NT2/D1 (cell line): Measurements from ENCODE around the gene CLEC1B.
"Not testable (repeated sequence)": the region's sequence is repeated elsewhere in the genome, so short reads cannot be mapped to it uniquely, and the experiment has no call there.

Source experiments
- DNase-seq: peaks from one replicate; pipeline ENCODE4 v3.0.0-alpha.2; 2011; ENCODE audit warnings: low read depth, low spot score
- H3K27me3 ChIP-seq: 2 replicates; pipeline ENCODE4 v1.6.0; 2011; ENCODE audit warnings: mild to moderate bottlenecking; ENCODE audit not compliant: insufficient read length, insufficient read depth
- H3K36me3 ChIP-seq: 2 replicates; pipeline ENCODE4 v1.6.1; 2011; ENCODE audit warnings: mild to moderate bottlenecking, low read length, mixed read lengths; ENCODE audit not compliant: insufficient read depth, insufficient read length
- H3K4me1 ChIP-seq: 2 replicates; pipeline ENCODE4 v1.5.1; 2011; ENCODE audit not compliant: insufficient read depth, insufficient read length
- H3K4me3 ChIP-seq: 2 replicates; pipeline ENCODE4 v1.5.1; 2011; ENCODE audit warnings: low read depth; ENCODE audit not compliant: insufficient read length
- H3K9ac ChIP-seq: 2 replicates; pipeline ENCODE4 v1.6.0; 2011; ENCODE audit warnings: low read depth; ENCODE audit not compliant: insufficient read length
- H3K9me3 ChIP-seq: 2 replicates; pipeline ENCODE4 v1.5.1; 2011; ENCODE audit warnings: mild to moderate bottlenecking, low read length; ENCODE audit not compliant: insufficient read depth
- SUZ12 ChIP-seq: IDR thresholded peaks from 2 replicates; pipeline ENCODE4 v1.6.1; 2011; ENCODE audit not compliant: insufficient read length, insufficient read depth; ENCODE audit errors: extremely low read depth
- YY1 ChIP-seq: IDR thresholded peaks from 2 replicates; pipeline ENCODE4 v1.6.1; 2011; ENCODE audit not compliant: insufficient read length, insufficient read depth
- ZNF274 ChIP-seq: IDR thresholded peaks from 2 replicates; pipeline ENCODE4 v1.6.1; 2011; ENCODE audit warnings: mild to moderate bottlenecking, low read depth, low read length

The CLEC1B gene

GRCh38 chr12:9973949-9974348 is 25.0 kb downstream of the CLEC1B start:
- no peak overlapping the region for H3K9ac ChIP-seq
- no peak for TF ChIP-seq ZNF274
- no peak for TF ChIP-seq SUZ12
- no peak for TF ChIP-seq YY1
- no peak overlapping the region for H3K4me3 ChIP-seq
- peaks cover 33% of the 10 kb centered on the region for H3K9me3 ChIP-seq
- no peaks in the 10 kb centered on the region for H3K27me3 ChIP-seq
- H3K36me3 ChIP-seq, result no peaks in the 10 kb centered on the region
- no peak for DNase-seq
- no peaks in the 10 kb centered on the region for H3K4me1 ChIP-seq

- TF ChIP-seq SUZ12, result no peak
- no peak for TF ChIP-seq ZNF274
- TF ChIP-seq YY1, result no peak
- Histone ChIP-seq H3K9ac (no peak within 1 kb of the TSS), H3K27me3 (no peaks in the 10 kb centered on the region), H3K4me1 (no peaks in the 10 kb centered on the region), H3K9me3 (peaks cover 23% of the 10 kb centered on the region), H3K4me3 (no peak within 1 kb of the TSS), H3K36me3 (no peaks in the 10 kb centered on the region)
- DNase-seq, result no peak
Observed at GRCh38 chr12:9971181-9971580, 27.7 kb downstream of the CLEC1B start, which contains the start of gene CLEC12A. TSS of gene CLEC12A (plus strand) at chr12:9971409. CDS start at chr12:9971597, 188 bp downstream.

- no peaks in the 10 kb centered on the region for H3K27me3 ChIP-seq
- peaks cover 8% of the 10 kb centered on the region for H3K9me3 ChIP-seq
- H3K36me3 ChIP-seq, result no peaks in the 10 kb centered on the region
- H3K9ac ChIP-seq, result no peak overlapping the region
- H3K4me1 ChIP-seq, result no peaks in the 10 kb centered on the region
- DNase-seq, result no peak
- TF ChIP-seq ZNF274 (no peak), SUZ12 (no peak), YY1 (no peak)
- H3K4me3 ChIP-seq, result no peak overlapping the region
Observed at GRCh38 chr12:9969673-9970072, 29.2 kb downstream of the CLEC1B start.

- no peak for DNase-seq
- no peaks in the 10 kb centered on the region for H3K9me3 ChIP-seq
- TF ChIP-seq YY1 (no peak), SUZ12 (no peak), ZNF274 (no peak)
- no peak overlapping the region for H3K9ac ChIP-seq
- no peaks in the 10 kb centered on the region for H3K4me1 ChIP-seq
- no peak overlapping the region for H3K4me3 ChIP-seq
- no peaks in the 10 kb centered on the region for H3K27me3 ChIP-seq
- no peaks in the 10 kb centered on the region for H3K36me3 ChIP-seq
Observed at GRCh38 chr12:9961901-9962300, 37.0 kb downstream of the CLEC1B start.

- Histone ChIP-seq H3K9ac (no peak overlapping the region), H3K4me3 (no peak overlapping the region), H3K4me1 (no peaks in the 10 kb centered on the region), H3K9me3 (no peaks in the 10 kb centered on the region), H3K36me3 (no peaks in the 10 kb centered on the region), H3K27me3 (no peaks in the 10 kb centered on the region)
- TF ChIP-seq SUZ12 (no peak), YY1 (no peak), ZNF274 (no peak)
- no peak for DNase-seq
Observed at GRCh38 chr12:9961106-9961505, 37.8 kb downstream of the CLEC1B start.

- Histone ChIP-seq H3K36me3 (no peaks in the 10 kb centered on the region), H3K27me3 (no peaks in the 10 kb centered on the region), H3K9ac (no peak overlapping the region), H3K4me3 (no peak overlapping the region), H3K4me1 (no peaks in the 10 kb centered on the region), H3K9me3 (no peaks in the 10 kb centered on the region)
- DNase-seq, result no peak
- TF ChIP-seq YY1 (no peak), SUZ12 (no peak), ZNF274 (no peak)
Observed at GRCh38 chr12:9960590-9960989, 38.3 kb downstream of the CLEC1B start.

- H3K9ac ChIP-seq, result no peak overlapping the region
- DNase-seq, result no peak
Observed at GRCh38 chr12:9957834-9958233, 41.1 kb downstream of the CLEC1B start.

GRCh38 chr12:9952954-9953729 is 45.8 kb downstream of the CLEC1B start:
- H3K4me1 ChIP-seq, H3K27me3 ChIP-seq, H3K4me3 ChIP-seq, H3K9me3 ChIP-seq, DNase-seq, H3K9ac ChIP-seq, H3K36me3 ChIP-seq: not testable (repeated sequence)

More at GRCh38 chr12:9957834-9958233, 41.1 kb downstream of the CLEC1B start:
- Histone ChIP-seq H3K9me3 (no peaks in the 10 kb centered on the region), H3K4me3 (no peak overlapping the region), H3K27me3 (no peaks in the 10 kb centered on the region), H3K36me3 (no peaks in the 10 kb centered on the region), H3K4me1 (no peaks in the 10 kb centered on the region)
- TF ChIP-seq ZNF274 (no peak), SUZ12 (no peak)
